ENCODE measurements around the gene LCN9. TPM values are rescaled to one million over a fixed set of nuclear protein-coding genes. Genes with fewer than 3 reads are reported as not detected.

LCN9 gene
- total and polyA plus RNA-seq, 2 of the 13 experiments (the other 11 are each of a cell fraction or from before 2014, with no cell fraction given): not detected

DNA sequence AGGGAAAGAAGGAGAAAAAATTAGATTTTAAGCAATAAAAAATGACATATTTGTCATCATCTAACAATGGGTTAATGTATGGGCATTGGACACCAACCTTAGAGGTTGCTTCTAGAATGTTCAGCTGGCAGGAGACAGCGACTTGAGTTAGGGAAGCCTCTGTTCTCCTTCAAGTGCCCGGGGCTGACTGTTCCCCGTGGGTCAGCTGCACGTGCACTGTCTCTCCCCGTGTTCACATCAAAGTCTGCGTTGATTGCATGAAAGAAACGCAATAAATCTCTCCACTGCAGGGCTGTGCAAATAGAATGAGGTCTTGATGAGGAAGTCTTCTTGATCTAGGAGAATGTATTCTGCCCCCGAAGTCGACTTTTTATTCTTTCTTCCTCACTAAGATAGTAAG lies 23.9 kb upstream of the LCN9 start, which contains the start of gene GLT6D1:
GLT6D1 (minus strand) TSS at position 345 of the 400 bp plus-strand sequence. CDS start 353 bp downstream, outside the sequence.
- no TSS peak for BruUV-seq (replicated peaks)
- intact Hi-C loops (cut with micrococcal nuclease; ENCODE audit: unreplicated experiment) (no loop called here), in situ Hi-C loops (cut with HindIII; ENCODE audit: extremely low pct_ligation_motif_present, low pct_unique_long_range_greater_than_20kb) (no loop called here)
- POLR2A ChIA-PET: no interaction called here
- no peak within 1 kb of the TSS for H3K27ac ChIP-seq (ENCODE audit: extremely low read length, insufficient read depth, low read length)
- FAIRE-seq: no peak
- H3K9ac ChIP-seq (ENCODE audit: insufficient read depth, low read depth, low read length): no peak within 1 kb of the TSS
- WGBS (ENCODE audit: low lambda C conversion rate): 8% methylated on average over 8 of the region's 9 CpGs
- no peak for ATAC-seq
- H3K4me3 ChIP-seq (replicated peaks in 1 of 3; ENCODE audit: insufficient read depth in 1 of 3, low read depth in 2 of 3, low read length in 3 of 3): no peak within 1 kb of the TSS
- peaks cover 2% of the 10 kb centered on the region for H3K9me3 ChIP-seq (ENCODE audit: low read length)
- no peaks in the 10 kb centered on the region for H3K79me2 ChIP-seq (ENCODE audit: insufficient read depth, low read length)
- no peak for DNase-seq (ENCODE audit: low spot score)
- no peak within 1 kb of the TSS for H2AFZ ChIP-seq (ENCODE audit: low read length)
- no peak within 1 kb of the TSS for H3K4me2 ChIP-seq (ENCODE audit: low read depth, low read length)
- H4K20me1 ChIP-seq (ENCODE audit: insufficient read depth, low read length): no peaks in the 10 kb centered on the region
- peaks cover 0 to 11% of the 10 kb centered on the region in 2 experiments; a peak in 4 of 5 replicates for H3K27me3 ChIP-seq (ENCODE audit: control insufficient read depth in 1 of 2, insufficient read depth in 2 of 2, low read length in 2 of 2)
- TF ChIP-seq REPIN1 (CRISPR knock-in tag; IDR thresholded peaks at IDR 0.05; ENCODE audit: borderline replicate concordance, low read depth): no peak
- TF ChIP-seq PTBP1 (IDR thresholded peaks at IDR 0.05; ENCODE audit: low read depth, low read length, poor library complexity, severe bottlenecking): no peak
- TF ChIP-seq MTA3 (CRISPR knock-in tag; IDR thresholded peaks at IDR 0.05): no peak
- no peak for TF ChIP-seq MBNL3 (CRISPR knock-in tag; conservative IDR thresholded peaks at IDR 0.05)
- no peak for TF ChIP-seq ETV6 (CRISPR knock-in tag; conservative IDR thresholded peaks at IDR 0.05)
- no peak for TF ChIP-seq PHB2 (IDR thresholded peaks at IDR 0.05; ENCODE audit: partially characterized antibody)
- no peak for TF ChIP-seq ZNF234 (CRISPR knock-in tag; conservative IDR thresholded peaks at IDR 0.05)
- no peak for TF ChIP-seq KAT7 (CRISPR knock-in tag; IDR thresholded peaks at IDR 0.05; ENCODE audit: borderline replicate concordance)
- TF ChIP-seq SIX4 (CRISPR knock-in tag; IDR thresholded peaks at IDR 0.05): no peak
- no peak for TF ChIP-seq ATAD3A (CRISPR knock-in tag; IDR thresholded peaks at IDR 0.05)
- no peak for TF ChIP-seq ETV5 (CRISPR knock-in tag; IDR thresholded peaks at IDR 0.05; ENCODE audit: borderline replicate concordance)
- TF ChIP-seq ZNF777 (CRISPR knock-in tag; IDR thresholded peaks at IDR 0.05): no peak
- no peak for TF ChIP-seq CREB1 (IDR thresholded peaks at IDR 0.05)
- TF ChIP-seq CREB1 (CRISPR knock-in tag; IDR thresholded peaks at IDR 0.05): no peak
- no peak for TF ChIP-seq MAFK (conservative IDR thresholded peaks at IDR 0.05 in 1 of 2, IDR thresholded peaks at IDR 0.05 in 1 of 2; ENCODE audit: low read length in 2 of 2)
- TF ChIP-seq KDM2A (CRISPR knock-in tag; IDR thresholded peaks at IDR 0.05; ENCODE audit: borderline replicate concordance, low read depth): no peak
- TF ChIP-seq ZNF598 (CRISPR knock-in tag; IDR thresholded peaks at IDR 0.05; ENCODE audit: borderline replicate concordance): no peak
- no peak for TF ChIP-seq ZNF563 (CRISPR knock-in tag; IDR thresholded peaks at IDR 0.05)
- no peak for TF ChIP-seq ZNF430 (CRISPR knock-in tag; IDR thresholded peaks at IDR 0.05)
- TF ChIP-seq ZNF720 (CRISPR knock-in tag; IDR thresholded peaks at IDR 0.05): no peak
- TF ChIP-seq, protein P1, sequence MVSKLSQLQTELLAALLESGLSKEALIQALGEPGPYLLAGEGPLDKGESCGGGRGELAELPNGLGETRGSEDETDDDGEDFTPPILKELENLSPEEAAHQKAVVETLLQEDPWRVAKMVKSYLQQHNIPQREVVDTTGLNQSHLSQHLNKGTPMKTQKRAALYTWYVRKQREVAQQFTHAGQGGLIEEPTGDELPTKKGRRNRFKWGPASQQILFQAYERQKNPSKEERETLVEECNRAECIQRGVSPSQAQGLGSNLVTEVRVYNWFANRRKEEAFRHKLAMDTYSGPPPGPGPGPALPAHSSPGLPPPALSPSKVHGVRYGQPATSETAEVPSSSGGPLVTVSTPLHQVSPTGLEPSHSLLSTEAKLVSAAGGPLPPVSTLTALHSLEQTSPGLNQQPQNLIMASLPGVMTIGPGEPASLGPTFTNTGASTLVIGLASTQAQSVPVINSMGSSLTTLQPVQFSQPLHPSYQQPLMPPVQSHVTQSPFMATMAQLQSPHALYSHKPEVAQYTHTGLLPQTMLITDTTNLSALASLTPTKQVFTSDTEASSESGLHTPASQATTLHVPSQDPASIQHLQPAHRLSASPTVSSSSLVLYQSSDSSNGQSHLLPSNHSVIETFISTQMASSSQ (IDR thresholded peaks at IDR 0.05; ENCODE audit: low read depth): no peak
- TF ChIP-seq, protein P1 (CRISPR knock-in tag; IDR thresholded peaks at IDR 0.05; ENCODE audit: borderline replicate concordance): no peak
- no peaks in the 10 kb centered on the region for H3K4me1 ChIP-seq (ENCODE audit: insufficient read depth, low read length)
- H3K36me3 ChIP-seq (replicated peaks in 1 of 2; ENCODE audit: control insufficient read depth in 1 of 2, insufficient read depth in 2 of 2, low read length in 2 of 2): no peaks in the 10 kb centered on the region
- CTCF ChIA-PET (ENCODE audit: low intra/inter-chr PET ratio, low total read pairs): no interaction called here
